Hepatocyte (in vitro differentiated cells): ENCODE data around the gene RRH.

Experiments used
- CTCF ChIP-seq: fragments of 200-600 bp; sonication (generic); IDR thresholded peaks from 2 replicates; pipeline ENCODE4 v1.5.1; 2016; ENCODE audit warnings: antibody characterized with exemption, mild to moderate bottlenecking; ENCODE audit not compliant: poor library complexity
- EZH2 ChIP-seq: fragments of 200-600 bp; sonication (generic); IDR thresholded peaks from 2 replicates; pipeline ENCODE4 v1.6.1; 2016; ENCODE audit warnings: antibody characterized with exemption, mild to moderate bottlenecking, borderline replicate concordance
- EZH2phosphoT487 ChIP-seq: fragments of 200-600 bp; sonication (generic); IDR thresholded peaks from one replicate; pipeline ENCODE4 v1.6.1; 2018; ENCODE audit warnings: antibody characterized with exemption, mild to moderate bottlenecking, low read depth, moderate library complexity; ENCODE audit not compliant: unreplicated experiment, severe bottlenecking

- TF ChIP-seq EZH2phosphoT487 (no peak), CTCF (no peak), EZH2 (no peak)
These were observed 10.9 kb upstream of the RRH start for GRCh38 chr4:109816894-109817293.
